Trophoblast cell (in vitro differentiated cells and primary cell): ENCODE data around the gene SLC25A4.
"Not testable (repeated sequence)": the region's sequence is repeated elsewhere in the genome, so short reads cannot be mapped to it uniquely, and the experiment has no call there.

ENCODE experiments used
- DNase-seq, 2 donors: peaks; one replicate each; pipeline ENCODE4 v3.0.0-alpha.2; 2016
- H2AFZ ChIP-seq: 2 replicates; pipeline ENCODE4 v1.6.1; 2013; ENCODE audit warnings: low read length, moderate library complexity, mild to moderate bottlenecking; ENCODE audit not compliant: insufficient read depth, poor library complexity
- H2AK5ac ChIP-seq: 2 replicates; pipeline ENCODE4 v1.6.1; 2013; ENCODE audit warnings: mild to moderate bottlenecking, low read length
- H2BK120ac ChIP-seq: 2 replicates; pipeline ENCODE4 v1.6.1; 2013; ENCODE audit warnings: low read length, mild to moderate bottlenecking, moderate library complexity; ENCODE audit not compliant: insufficient read depth, poor library complexity
- H2BK12ac ChIP-seq: 2 replicates; pipeline ENCODE4 v1.6.1; 2013; ENCODE audit warnings: mild to moderate bottlenecking, low read length, moderate library complexity
- H2BK5ac ChIP-seq: 2 replicates; pipeline ENCODE4 v1.6.1; 2013; ENCODE audit warnings: low read length, low read depth, moderate library complexity, mild to moderate bottlenecking; ENCODE audit not compliant: poor library complexity
- H3K14ac ChIP-seq: 2 replicates; pipeline ENCODE4 v1.6.1; 2013; ENCODE audit warnings: mild to moderate bottlenecking, low read length
- H3K18ac ChIP-seq: 2 replicates; pipeline ENCODE4 v1.6.1; 2013; ENCODE audit warnings: mild to moderate bottlenecking, low read length
- H3K23ac ChIP-seq: 2 replicates; pipeline ENCODE4 v1.6.1; 2013; ENCODE audit warnings: low read length
- H3K27ac ChIP-seq: 2 replicates; pipeline ENCODE4 v1.5.1; 2013; ENCODE audit warnings: low read depth, mild to moderate bottlenecking, inconsistent platforms, low read length, moderate library complexity
- H3K27me3 ChIP-seq: 2 replicates; pipeline ENCODE4 v1.6.1; 2013; ENCODE audit warnings: inconsistent platforms, mild to moderate bottlenecking, low read length, moderate library complexity; ENCODE audit not compliant: insufficient read depth
- H3K36me3 ChIP-seq, 2 experiments: 1 replicate in 1 of 2; 2 replicates in 1 of 2; pipeline ENCODE4 v1.6.1; 2013; ENCODE audit warnings: low read length in 2 of 2, mild to moderate bottlenecking in 2 of 2, moderate library complexity in 1 of 2; ENCODE audit not compliant: insufficient read depth in 2 of 2, control insufficient read depth in 1 of 2
- H3K4ac ChIP-seq: 2 replicates; pipeline ENCODE4 v1.6.1; 2013; ENCODE audit warnings: low read depth, mild to moderate bottlenecking, low read length, moderate library complexity
- H3K4me1 ChIP-seq, 2 experiments: 1 replicate in 1 of 2; 2 replicates in 1 of 2; pipeline ENCODE4 v1.6.1; 2013; ENCODE audit warnings: low read length in 2 of 2, mild to moderate bottlenecking in 2 of 2, moderate library complexity in 1 of 2; ENCODE audit not compliant: insufficient read depth in 2 of 2, control insufficient read depth in 1 of 2
- H3K4me2 ChIP-seq: 2 replicates; pipeline ENCODE4 v1.6.1; 2013; ENCODE audit warnings: inconsistent platforms, mild to moderate bottlenecking, low read length, moderate library complexity
- H3K4me3 ChIP-seq: 2 replicates; pipeline ENCODE4 v1.5.1; 2013; ENCODE audit warnings: mild to moderate bottlenecking, low read depth, low read length, inconsistent platforms
- H3K79me1 ChIP-seq: one replicate; pipeline ENCODE4 v1.6.1; 2013; ENCODE audit warnings: low read length
- H3K79me2 ChIP-seq: 2 replicates; pipeline ENCODE4 v1.6.1; 2013; ENCODE audit warnings: low read length, mild to moderate bottlenecking; ENCODE audit not compliant: control insufficient read depth, insufficient read depth, poor library complexity
- H3K9ac ChIP-seq: 2 replicates; pipeline ENCODE4 v1.6.1; 2013; ENCODE audit warnings: mild to moderate bottlenecking, low read length
- H3K9me3 ChIP-seq: 2 replicates; pipeline ENCODE4 v1.6.1; 2013; ENCODE audit warnings: low read depth, mild to moderate bottlenecking, control low read depth, inconsistent platforms, low read length; ENCODE audit not compliant: insufficient read depth
- H4K12ac ChIP-seq: 2 replicates; pipeline ENCODE4 v1.6.1; 2013; ENCODE audit warnings: low read depth, mild to moderate bottlenecking, low read length, moderate library complexity
- H4K8ac ChIP-seq: 2 replicates; pipeline ENCODE4 v1.6.1; 2013; ENCODE audit warnings: low read depth, mild to moderate bottlenecking, low read length, moderate library complexity
- H4K91ac ChIP-seq: one replicate; pipeline ENCODE4 v1.6.1; 2013; ENCODE audit warnings: low read depth, mild to moderate bottlenecking, low read length, moderate library complexity
- WGBS: extraction: QIAGEN DNeasy Blood & Tissue Kit; methylation state at CpG from one replicate; pipeline ENCODE4 v1.1.7; 2013; ENCODE audit warnings: missing lambda C conversion rate; ENCODE audit not compliant: insufficient read length, insufficient coverage; ENCODE audit errors: extremely low coverage; 5-methylcytosine and 5-hydroxymethylcytosine counted together

Gene SLC25A4

GRCh38 chr4:185119467-185119866 lies 23.6 kb upstream of the SLC25A4 start:
- not testable (repeated sequence) for H3K4me1 ChIP-seq, H3K27ac ChIP-seq, DNase-seq, H3K14ac ChIP-seq, H2AK5ac ChIP-seq, H3K79me1 ChIP-seq, H2BK12ac ChIP-seq, H3K4me3 ChIP-seq, H4K12ac ChIP-seq, H3K4ac ChIP-seq, H3K36me3 ChIP-seq, H2BK5ac ChIP-seq, H4K91ac ChIP-seq, H2AFZ ChIP-seq, H3K79me2 ChIP-seq, H3K9ac ChIP-seq, H3K4me2 ChIP-seq, H3K9me3 ChIP-seq, H4K8ac ChIP-seq, H2BK120ac ChIP-seq, H3K23ac ChIP-seq, H3K18ac ChIP-seq, H3K27me3 ChIP-seq
- WGBS = no CpG with 5 or more reads among the region's 5 CpGs

GRCh38 chr4:185119927-185120630 lies 23.0 kb upstream of the SLC25A4 start:
- Histone ChIP-seq H3K23ac (no peak overlapping the region), H3K9ac (no peak overlapping the region), H2BK5ac (no peak overlapping the region), H3K27ac (no peak overlapping the region), H3K4me1 (peaks cover 0 to 7% of the 10 kb centered on the region in 2 experiments), H3K4me3 (no peak overlapping the region), H3K27me3 (no peaks in the 10 kb centered on the region), H4K8ac (no peak overlapping the region), H4K91ac (no peak overlapping the region), H3K79me2 (no peaks in the 10 kb centered on the region), H3K18ac (no peak overlapping the region), H3K4me2 (no peak overlapping the region), H2AK5ac (no peak overlapping the region), H3K79me1 (peaks cover 1% of the 10 kb centered on the region), H2BK12ac (no peak overlapping the region), H3K36me3 (no peaks in the 10 kb centered on the region), H3K9me3 (no peaks in the 10 kb centered on the region), H3K14ac (no peak overlapping the region), H3K4ac (no peak overlapping the region), H2AFZ (no peak overlapping the region), H4K12ac (no peak overlapping the region), H2BK120ac (no peak overlapping the region)
- DNase-seq = no peak
- WGBS = no CpG with 5 or more reads among the region's 3 CpGs

DNA sequence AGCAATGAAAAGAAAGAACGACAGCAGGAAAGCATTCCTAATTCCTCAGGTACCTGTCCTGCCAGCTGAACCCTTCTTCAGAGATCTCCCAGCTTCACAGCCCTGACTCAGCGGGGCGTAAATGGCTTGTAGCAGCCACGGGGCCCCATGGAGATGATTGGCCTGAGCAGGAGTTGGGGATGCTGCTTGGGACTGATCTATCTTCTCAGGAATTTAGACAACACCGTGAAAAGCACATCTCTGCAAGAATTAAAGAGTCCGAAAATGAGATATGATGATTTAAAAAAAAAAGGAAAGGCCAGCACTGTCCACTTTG lies 22.5 kb upstream of the SLC25A4 start:
- H3K79me2 ChIP-seq = no peaks in the 10 kb centered on the region
- H2BK120ac ChIP-seq = no peak overlapping the region
- H4K8ac ChIP-seq = no peak overlapping the region
- no peak overlapping the region for H2AFZ ChIP-seq
- H3K9ac ChIP-seq = no peak overlapping the region
- H3K36me3 ChIP-seq = no peaks in the 10 kb centered on the region
- no peaks in the 10 kb centered on the region for H3K9me3 ChIP-seq
- DNase-seq = no peak
- no peak overlapping the region for H3K4ac ChIP-seq
- H3K4me3 ChIP-seq = no peak overlapping the region
- no peak overlapping the region for H2BK12ac ChIP-seq
- no peak overlapping the region for H3K4me2 ChIP-seq
- no peak overlapping the region for H2BK5ac ChIP-seq
- H3K27me3 ChIP-seq = no peaks in the 10 kb centered on the region
- no peak overlapping the region for H3K14ac ChIP-seq
- no CpG with 5 or more reads among the region's 6 CpGs for WGBS
- no peak overlapping the region for H2AK5ac ChIP-seq
- H4K12ac ChIP-seq = no peak overlapping the region
- no peak overlapping the region for H4K91ac ChIP-seq
- H3K18ac ChIP-seq = no peak overlapping the region
- peaks cover 1% of the 10 kb centered on the region for H3K79me1 ChIP-seq
- no peak overlapping the region for H3K23ac ChIP-seq
- no peak overlapping the region for H3K27ac ChIP-seq
- peaks cover 0 to 7% of the 10 kb centered on the region in 2 experiments for H3K4me1 ChIP-seq

DNA sequence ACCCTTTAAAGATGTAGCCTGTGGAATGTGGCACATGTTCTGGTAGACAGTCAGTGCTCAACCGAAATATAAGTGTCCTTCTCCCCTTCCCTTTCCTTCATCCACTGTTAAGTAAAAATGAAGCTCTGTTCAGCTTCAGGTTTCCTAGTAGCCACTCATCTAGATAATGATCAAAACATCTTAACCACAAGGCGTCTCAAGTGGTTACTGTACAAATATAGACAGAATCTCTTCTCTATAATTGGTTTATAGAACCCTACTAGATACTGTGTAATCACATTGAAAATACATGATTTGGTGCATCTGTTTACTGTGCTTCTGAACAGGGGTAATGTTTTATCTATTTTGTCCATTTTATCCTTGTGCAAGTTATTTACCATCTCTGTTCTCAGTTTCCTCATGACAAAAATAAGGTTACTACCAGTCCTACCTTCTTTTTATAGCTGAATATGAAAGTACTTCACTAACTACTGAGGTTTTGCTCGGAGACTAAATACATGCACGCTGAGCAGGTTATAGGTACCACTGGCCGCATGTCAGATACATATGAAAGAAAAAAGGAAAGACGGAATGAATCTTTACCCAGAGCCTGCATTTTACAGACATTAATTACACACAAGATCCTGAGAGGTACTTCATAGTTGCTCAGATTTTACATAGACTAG lies 20.3 kb upstream of the SLC25A4 start:
- no peak overlapping the region for H4K91ac ChIP-seq

More for the DNA sequence above, 20.3 kb upstream of the SLC25A4 start:
- no peaks in the 10 kb centered on the region for H3K36me3 ChIP-seq
- H3K79me1 ChIP-seq = no peaks in the 10 kb centered on the region
- no peak overlapping the region for H3K23ac ChIP-seq
- H3K79me2 ChIP-seq = no peaks in the 10 kb centered on the region
- no peaks in the 10 kb centered on the region for H3K27me3 ChIP-seq
- H2BK12ac ChIP-seq = no peak overlapping the region
- no peak for DNase-seq
- H3K4me3 ChIP-seq = no peak overlapping the region
- no peak overlapping the region for H3K18ac ChIP-seq
- H3K9ac ChIP-seq = no peak overlapping the region
- H2AK5ac ChIP-seq = no peak overlapping the region
- H3K9me3 ChIP-seq = no peaks in the 10 kb centered on the region
- H3K4me1 ChIP-seq = peaks cover 3 to 10% of the 10 kb centered on the region in 2 experiments
- H3K4me2 ChIP-seq = no peak overlapping the region
- no CpG with 5 or more reads among the region's 6 CpGs for WGBS
- no peak overlapping the region for H3K14ac ChIP-seq
- no peak overlapping the region for H2AFZ ChIP-seq
- no peak overlapping the region for H2BK120ac ChIP-seq
- H3K27ac ChIP-seq = no peak overlapping the region
- no peak overlapping the region for H3K4ac ChIP-seq
- no peak overlapping the region for H4K12ac ChIP-seq
- no peak overlapping the region for H2BK5ac ChIP-seq
- no peak overlapping the region for H4K8ac ChIP-seq
